Uterus (tissue), 2 donors: ENCODE data around the gene FBXO47.

ENCODE experiments used
- POLR2A ChIP-seq, 2 donors: fragments of 450-650 bp; IDR thresholded peaks; one replicate each; pipeline ENCODE4 v1.6.1; 2016; ENCODE audit warnings: antibody characterized with exemption in 2 of 2, mild to moderate bottlenecking in 1 of 2, moderate library complexity in 1 of 2
- TF ChIP-seq, protein P1 (sequence below), 4 experiments: fragments of 200-600 bp in 2 of 4; fragments of 450-650 bp in 2 of 4; sonication (generic) in 2 of 4; IDR thresholded peaks; one replicate each; pipeline ENCODE4 v1.5.1; 2016 to 2019; ENCODE audit warnings: antibody characterized with exemption in 4 of 4, mild to moderate bottlenecking in 2 of 4, moderate library complexity in 1 of 4

DNA sequence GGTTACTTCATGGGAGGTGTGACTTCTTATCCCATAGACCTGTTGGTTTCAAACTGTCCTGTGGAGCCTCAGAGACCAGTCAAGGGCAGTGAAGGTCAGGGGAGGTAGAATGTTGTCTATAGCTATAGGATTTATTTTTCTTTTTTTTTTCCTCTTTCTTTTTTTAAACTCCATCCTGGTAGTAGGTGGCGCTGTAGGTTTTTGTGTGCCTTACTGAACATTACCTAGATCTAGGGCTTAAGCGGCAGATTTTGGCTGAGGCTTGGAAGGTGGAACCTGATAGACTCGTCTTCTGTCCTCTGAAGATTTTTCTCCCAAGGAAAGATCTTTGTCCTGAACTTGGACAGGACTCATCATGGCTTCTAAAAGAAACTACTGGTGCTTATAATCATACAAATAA, 49.9 kb downstream of the FBXO47 start:
- TF ChIP-seq, protein P1, sequence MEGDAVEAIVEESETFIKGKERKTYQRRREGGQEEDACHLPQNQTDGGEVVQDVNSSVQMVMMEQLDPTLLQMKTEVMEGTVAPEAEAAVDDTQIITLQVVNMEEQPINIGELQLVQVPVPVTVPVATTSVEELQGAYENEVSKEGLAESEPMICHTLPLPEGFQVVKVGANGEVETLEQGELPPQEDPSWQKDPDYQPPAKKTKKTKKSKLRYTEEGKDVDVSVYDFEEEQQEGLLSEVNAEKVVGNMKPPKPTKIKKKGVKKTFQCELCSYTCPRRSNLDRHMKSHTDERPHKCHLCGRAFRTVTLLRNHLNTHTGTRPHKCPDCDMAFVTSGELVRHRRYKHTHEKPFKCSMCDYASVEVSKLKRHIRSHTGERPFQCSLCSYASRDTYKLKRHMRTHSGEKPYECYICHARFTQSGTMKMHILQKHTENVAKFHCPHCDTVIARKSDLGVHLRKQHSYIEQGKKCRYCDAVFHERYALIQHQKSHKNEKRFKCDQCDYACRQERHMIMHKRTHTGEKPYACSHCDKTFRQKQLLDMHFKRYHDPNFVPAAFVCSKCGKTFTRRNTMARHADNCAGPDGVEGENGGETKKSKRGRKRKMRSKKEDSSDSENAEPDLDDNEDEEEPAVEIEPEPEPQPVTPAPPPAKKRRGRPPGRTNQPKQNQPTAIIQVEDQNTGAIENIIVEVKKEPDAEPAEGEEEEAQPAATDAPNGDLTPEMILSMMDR (IDR thresholded peaks at IDR 0.05), result no peak
- TF ChIP-seq POLR2A (IDR thresholded peaks at IDR 0.05), result no peak
